SK-N-SH treated with all-trans-retinoic acid at 6 μM for 48 hours (cell line): ENCODE data around the gene HOXD11.

ENCODE experiments used
- ATAC-seq: fragments of 200-7000 bp; cut with Tn5 transposase; 3 replicates; pipeline ENCODE4 v1.9.1; 2020; ENCODE audit warnings: mild to moderate bottlenecking, moderate library complexity
- BACH2 ChIP-seq: fragments of 250-450 bp; sonication (Bioruptor Pico); IDR thresholded peaks from 2 replicates; pipeline ENCODE4 v1.9.0; 2021; ENCODE audit warnings: mild to moderate bottlenecking, borderline replicate concordance
- CSDC2 ChIP-seq: fragments of 250-450 bp; sonication (Bioruptor Pico); IDR thresholded peaks from 2 replicates; pipeline ENCODE4 v1.5.0; 2020; ENCODE audit warnings: mild to moderate bottlenecking, moderate library complexity
- ESRRG ChIP-seq: fragments of 250-450 bp; sonication (Bioruptor Pico); IDR thresholded peaks from 2 replicates; pipeline ENCODE4 v1.6.1; 2021; ENCODE audit warnings: mild to moderate bottlenecking
- ISL1 ChIP-seq: fragments of 250-450 bp; sonication (Bioruptor Pico); IDR thresholded peaks from 2 replicates; pipeline ENCODE4 v2.1.2; 2022; ENCODE audit warnings: mild to moderate bottlenecking, moderate library complexity
- OSR1 ChIP-seq: fragments of 250-450 bp; sonication (Bioruptor Pico); IDR thresholded peaks from 2 replicates; pipeline ENCODE4 v1.8.0; 2022; ENCODE audit warnings: moderate library complexity, mild to moderate bottlenecking, inconsistent platforms
- RARB ChIP-seq: fragments of 250-450 bp; sonication (Bioruptor Pico); IDR thresholded peaks from 2 replicates; pipeline ENCODE4 v1.8.0; 2021; ENCODE audit warnings: mild to moderate bottlenecking, moderate library complexity
- SNAI2 ChIP-seq: fragments of 250-450 bp; sonication (Bioruptor Pico); IDR thresholded peaks from 2 replicates; pipeline ENCODE4 v1.5.0; 2020; ENCODE audit warnings: mild to moderate bottlenecking, moderate library complexity
- TOX ChIP-seq: fragments of 250-450 bp; sonication (Bioruptor Pico); IDR thresholded peaks from 2 replicates; pipeline ENCODE4 v1.8.0; 2021; ENCODE audit warnings: mild to moderate bottlenecking, moderate library complexity, borderline replicate concordance
- ZC3H10 ChIP-seq: fragments of 250-450 bp; sonication (Bioruptor Pico); IDR thresholded peaks from 2 replicates; pipeline ENCODE4 v1.5.1; 2021; ENCODE audit warnings: mild to moderate bottlenecking, moderate library complexity
- ZFP3 ChIP-seq: fragments of 250-450 bp; sonication (Bioruptor Pico); IDR thresholded peaks from 2 replicates; pipeline ENCODE4 v1.5.0; 2020; ENCODE audit warnings: mild to moderate bottlenecking, moderate library complexity
- ZFP30 ChIP-seq: fragments of 450-650 bp; formaldehyde crosslinking; IDR thresholded peaks from 2 replicates; pipeline ENCODE4 v1.5.0; 2022; ENCODE audit warnings: mild to moderate bottlenecking, moderate library complexity
- ZNF70 ChIP-seq: fragments of 450-650 bp; formaldehyde crosslinking; IDR thresholded peaks from 2 replicates; pipeline ENCODE4 v1.5.0; 2020; ENCODE audit warnings: mild to moderate bottlenecking, moderate library complexity
- ZNF8 ChIP-seq: fragments of 450-650 bp; formaldehyde crosslinking; IDR thresholded peaks from 2 replicates; pipeline ENCODE4 v1.5.0; 2020; ENCODE audit warnings: mild to moderate bottlenecking, moderate library complexity
- TF ChIP-seq, protein P1 (sequence below): fragments of 250-450 bp; sonication (Bioruptor Pico); IDR thresholded peaks from 2 replicates; pipeline ENCODE4 v1.5.0; 2020; ENCODE audit warnings: mild to moderate bottlenecking, moderate library complexity
- TF ChIP-seq, protein P2 (sequence below): fragments of 250-450 bp; sonication (Bioruptor Pico); IDR thresholded peaks from 2 replicates; pipeline ENCODE4 v1.5.1; 2020; ENCODE audit warnings: low read depth, mild to moderate bottlenecking, moderate library complexity
- TF ChIP-seq, protein P3 (sequence below): fragments of 250-450 bp; sonication (Bioruptor Pico); IDR thresholded peaks from 2 replicates; pipeline ENCODE4 v1.8.0; 2021; ENCODE audit warnings: low read depth, mild to moderate bottlenecking, moderate library complexity, borderline replicate concordance
- TF ChIP-seq, protein P4 (sequence below): fragments of 250-450 bp; sonication (Bioruptor Pico); IDR thresholded peaks from 2 replicates; pipeline ENCODE4 v1.8.0; 2020; ENCODE audit warnings: mild to moderate bottlenecking, moderate library complexity, borderline replicate concordance
- TF ChIP-seq, protein P5 (sequence below): fragments of 250-450 bp; sonication (Bioruptor Pico); IDR thresholded peaks from 2 replicates; pipeline ENCODE4 v1.5.1; 2021; ENCODE audit warnings: mild to moderate bottlenecking, moderate library complexity

HOXD11 gene

DNA sequence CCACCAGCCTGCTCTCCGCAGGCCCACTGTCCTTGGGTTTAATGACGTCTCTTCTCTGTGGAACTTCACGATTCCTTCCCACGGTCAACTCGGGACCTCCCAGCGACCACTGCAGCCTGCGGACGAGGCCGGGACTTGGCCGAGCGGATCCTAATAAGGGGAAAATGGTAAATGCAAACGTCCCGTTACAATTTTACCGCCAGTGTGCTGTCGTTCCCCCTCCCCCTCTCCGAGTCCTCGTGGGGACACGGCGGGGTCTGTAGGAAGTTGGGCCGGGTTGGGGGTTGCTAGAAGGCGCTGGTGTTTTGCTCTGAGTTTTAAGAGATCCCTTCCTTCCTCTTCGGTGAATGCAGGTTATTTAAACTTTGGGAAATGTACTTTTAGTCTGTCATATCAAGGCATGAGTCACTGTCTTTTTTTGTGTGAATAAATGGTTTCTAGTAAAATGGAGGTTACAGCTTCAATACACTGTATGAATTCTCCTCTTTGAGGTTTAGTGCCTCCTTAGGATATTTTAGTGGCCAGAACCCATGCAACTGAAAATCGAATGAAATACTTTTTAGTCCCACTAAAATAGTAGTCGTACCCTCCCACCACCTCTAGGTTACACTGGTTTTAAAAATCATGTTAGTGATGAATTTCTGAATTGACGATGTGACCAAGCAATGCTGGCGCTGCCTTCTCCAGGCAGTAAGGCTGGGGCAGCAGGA, 2.3 kb downstream of the HOXD11 start:
- no peak for TF ChIP-seq ZFP30 (CRISPR knock-in tag)
- TF ChIP-seq ZNF8 (CRISPR knock-in tag): no peak
- TF ChIP-seq TOX (CRISPR knock-in tag): no peak
- TF ChIP-seq BACH2 (CRISPR knock-in tag): no peak
- TF ChIP-seq, protein P1, sequence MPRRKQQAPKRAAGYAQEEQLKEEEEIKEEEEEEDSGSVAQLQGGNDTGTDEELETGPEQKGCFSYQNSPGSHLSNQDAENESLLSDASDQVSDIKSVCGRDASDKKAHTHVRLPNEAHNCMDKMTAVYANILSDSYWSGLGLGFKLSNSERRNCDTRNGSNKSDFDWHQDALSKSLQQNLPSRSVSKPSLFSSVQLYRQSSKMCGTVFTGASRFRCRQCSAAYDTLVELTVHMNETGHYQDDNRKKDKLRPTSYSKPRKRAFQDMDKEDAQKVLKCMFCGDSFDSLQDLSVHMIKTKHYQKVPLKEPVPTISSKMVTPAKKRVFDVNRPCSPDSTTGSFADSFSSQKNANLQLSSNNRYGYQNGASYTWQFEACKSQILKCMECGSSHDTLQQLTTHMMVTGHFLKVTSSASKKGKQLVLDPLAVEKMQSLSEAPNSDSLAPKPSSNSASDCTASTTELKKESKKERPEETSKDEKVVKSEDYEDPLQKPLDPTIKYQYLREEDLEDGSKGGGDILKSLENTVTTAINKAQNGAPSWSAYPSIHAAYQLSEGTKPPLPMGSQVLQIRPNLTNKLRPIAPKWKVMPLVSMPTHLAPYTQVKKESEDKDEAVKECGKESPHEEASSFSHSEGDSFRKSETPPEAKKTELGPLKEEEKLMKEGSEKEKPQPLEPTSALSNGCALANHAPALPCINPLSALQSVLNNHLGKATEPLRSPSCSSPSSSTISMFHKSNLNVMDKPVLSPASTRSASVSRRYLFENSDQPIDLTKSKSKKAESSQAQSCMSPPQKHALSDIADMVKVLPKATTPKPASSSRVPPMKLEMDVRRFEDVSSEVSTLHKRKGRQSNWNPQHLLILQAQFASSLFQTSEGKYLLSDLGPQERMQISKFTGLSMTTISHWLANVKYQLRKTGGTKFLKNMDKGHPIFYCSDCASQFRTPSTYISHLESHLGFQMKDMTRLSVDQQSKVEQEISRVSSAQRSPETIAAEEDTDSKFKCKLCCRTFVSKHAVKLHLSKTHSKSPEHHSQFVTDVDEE (CRISPR knock-in tag): no peak
- no peak for TF ChIP-seq ESRRG
- TF ChIP-seq ZNF70 (CRISPR knock-in tag): no peak
- TF ChIP-seq, protein P2, sequence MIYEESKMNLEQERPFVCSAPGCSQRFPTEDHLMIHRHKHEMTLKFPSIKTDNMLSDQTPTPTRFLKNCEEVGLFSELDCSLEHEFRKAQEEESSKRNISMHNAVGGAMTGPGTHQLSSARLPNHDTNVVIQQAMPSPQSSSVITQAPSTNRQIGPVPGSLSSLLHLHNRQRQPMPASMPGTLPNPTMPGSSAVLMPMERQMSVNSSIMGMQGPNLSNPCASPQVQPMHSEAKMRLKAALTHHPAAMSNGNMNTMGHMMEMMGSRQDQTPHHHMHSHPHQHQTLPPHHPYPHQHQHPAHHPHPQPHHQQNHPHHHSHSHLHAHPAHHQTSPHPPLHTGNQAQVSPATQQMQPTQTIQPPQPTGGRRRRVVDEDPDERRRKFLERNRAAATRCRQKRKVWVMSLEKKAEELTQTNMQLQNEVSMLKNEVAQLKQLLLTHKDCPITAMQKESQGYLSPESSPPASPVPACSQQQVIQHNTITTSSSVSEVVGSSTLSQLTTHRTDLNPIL (CRISPR knock-in tag): no peak
- no peak for TF ChIP-seq ZFP3 (CRISPR knock-in tag)
- TF ChIP-seq, protein P3, sequence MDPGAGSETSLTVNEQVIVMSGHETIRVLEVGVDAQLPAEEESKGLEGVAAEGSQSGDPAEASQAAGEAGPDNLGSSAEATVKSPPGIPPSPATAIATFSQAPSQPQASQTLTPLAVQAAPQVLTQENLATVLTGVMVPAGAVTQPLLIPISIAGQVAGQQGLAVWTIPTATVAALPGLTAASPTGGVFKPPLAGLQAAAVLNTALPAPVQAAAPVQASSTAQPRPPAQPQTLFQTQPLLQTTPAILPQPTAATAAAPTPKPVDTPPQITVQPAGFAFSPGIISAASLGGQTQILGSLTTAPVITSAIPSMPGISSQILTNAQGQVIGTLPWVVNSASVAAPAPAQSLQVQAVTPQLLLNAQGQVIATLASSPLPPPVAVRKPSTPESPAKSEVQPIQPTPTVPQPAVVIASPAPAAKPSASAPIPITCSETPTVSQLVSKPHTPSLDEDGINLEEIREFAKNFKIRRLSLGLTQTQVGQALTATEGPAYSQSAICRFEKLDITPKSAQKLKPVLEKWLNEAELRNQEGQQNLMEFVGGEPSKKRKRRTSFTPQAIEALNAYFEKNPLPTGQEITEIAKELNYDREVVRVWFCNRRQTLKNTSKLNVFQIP (CRISPR knock-in tag): no peak
- TF ChIP-seq, protein P4, sequence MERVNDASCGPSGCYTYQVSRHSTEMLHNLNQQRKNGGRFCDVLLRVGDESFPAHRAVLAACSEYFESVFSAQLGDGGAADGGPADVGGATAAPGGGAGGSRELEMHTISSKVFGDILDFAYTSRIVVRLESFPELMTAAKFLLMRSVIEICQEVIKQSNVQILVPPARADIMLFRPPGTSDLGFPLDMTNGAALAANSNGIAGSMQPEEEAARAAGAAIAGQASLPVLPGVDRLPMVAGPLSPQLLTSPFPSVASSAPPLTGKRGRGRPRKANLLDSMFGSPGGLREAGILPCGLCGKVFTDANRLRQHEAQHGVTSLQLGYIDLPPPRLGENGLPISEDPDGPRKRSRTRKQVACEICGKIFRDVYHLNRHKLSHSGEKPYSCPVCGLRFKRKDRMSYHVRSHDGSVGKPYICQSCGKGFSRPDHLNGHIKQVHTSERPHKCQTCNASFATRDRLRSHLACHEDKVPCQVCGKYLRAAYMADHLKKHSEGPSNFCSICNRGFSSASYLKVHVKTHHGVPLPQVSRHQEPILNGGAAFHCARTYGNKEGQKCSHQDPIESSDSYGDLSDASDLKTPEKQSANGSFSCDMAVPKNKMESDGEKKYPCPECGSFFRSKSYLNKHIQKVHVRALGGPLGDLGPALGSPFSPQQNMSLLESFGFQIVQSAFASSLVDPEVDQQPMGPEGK (CRISPR knock-in tag): no peak
- no peak for TF ChIP-seq ZC3H10 (CRISPR knock-in tag)
- TF ChIP-seq OSR1: no peak
- no peak for TF ChIP-seq ISL1 (CRISPR knock-in tag)
- ATAC-seq: no peak

DNA sequence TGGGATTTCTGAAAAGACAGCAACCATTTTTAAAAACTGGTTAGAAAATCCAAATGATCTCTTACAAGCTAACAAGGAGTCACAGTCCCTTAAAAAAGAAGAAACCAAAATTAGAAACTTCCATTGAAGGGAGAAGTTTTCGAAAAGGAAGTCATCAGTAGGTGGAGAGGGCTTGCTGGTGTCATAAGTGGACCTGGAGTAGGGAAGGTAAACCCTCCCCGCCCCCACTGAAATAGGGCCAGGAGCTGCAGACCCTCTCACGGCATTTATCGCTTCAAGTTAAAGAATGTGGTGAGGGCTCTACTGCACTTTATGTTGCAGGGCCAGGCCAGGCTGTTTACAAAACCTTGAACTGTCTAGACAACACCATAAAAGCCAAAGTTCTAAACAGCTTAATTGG, 2.9 kb downstream of the HOXD11 start:
- TF ChIP-seq SNAI2 (CRISPR knock-in tag): no peak
- TF ChIP-seq, protein P5, sequence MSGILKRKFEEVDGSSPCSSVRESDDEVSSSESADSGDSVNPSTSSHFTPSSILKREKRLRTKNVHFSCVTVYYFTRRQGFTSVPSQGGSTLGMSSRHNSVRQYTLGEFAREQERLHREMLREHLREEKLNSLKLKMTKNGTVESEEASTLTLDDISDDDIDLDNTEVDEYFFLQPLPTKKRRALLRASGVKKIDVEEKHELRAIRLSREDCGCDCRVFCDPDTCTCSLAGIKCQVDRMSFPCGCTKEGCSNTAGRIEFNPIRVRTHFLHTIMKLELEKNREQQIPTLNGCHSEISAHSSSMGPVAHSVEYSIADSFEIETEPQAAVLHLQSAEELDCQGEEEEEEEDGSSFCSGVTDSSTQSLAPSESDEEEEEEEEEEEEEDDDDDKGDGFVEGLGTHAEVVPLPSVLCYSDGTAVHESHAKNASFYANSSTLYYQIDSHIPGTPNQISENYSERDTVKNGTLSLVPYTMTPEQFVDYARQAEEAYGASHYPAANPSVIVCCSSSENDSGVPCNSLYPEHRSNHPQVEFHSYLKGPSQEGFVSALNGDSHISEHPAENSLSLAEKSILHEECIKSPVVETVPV: no peak
- no peak for TF ChIP-seq CSDC2 (CRISPR knock-in tag)
- no peak for TF ChIP-seq ISL1 (CRISPR knock-in tag)
- TF ChIP-seq RARB (CRISPR knock-in tag): no peak
- TF ChIP-seq, protein P3 (CRISPR knock-in tag): no peak
- no peak for TF ChIP-seq ESRRG
- TF ChIP-seq, protein P1 (CRISPR knock-in tag): no peak
- ATAC-seq: no peak
